Neuronal stem cell (in vitro differentiated cells): ENCODE results near the gene DNAH2.

ENCODE experiments used
- DNase-seq: peaks from one replicate; pipeline ENCODE4 v3.0.0-alpha.2; 2013; ENCODE audit warnings: low spot score
- H2AFZ ChIP-seq: one replicate; pipeline ENCODE4 v1.6.1; 2013; ENCODE audit warnings: mild to moderate bottlenecking, low read length, inconsistent platforms
- H2AK5ac ChIP-seq: 2 replicates; pipeline ENCODE4 v1.6.1; 2013; ENCODE audit warnings: low read depth, mild to moderate bottlenecking, inconsistent platforms, low read length, moderate library complexity, mixed read lengths
- H2BK120ac ChIP-seq: 2 replicates; pipeline ENCODE4 v1.6.1; 2013; ENCODE audit warnings: low read depth, mild to moderate bottlenecking, inconsistent platforms, low read length, moderate library complexity, mixed read lengths
- H2BK12ac ChIP-seq: one replicate; pipeline ENCODE4 v1.6.1; 2013; ENCODE audit warnings: low read length, inconsistent platforms
- H2BK15ac ChIP-seq: 2 replicates; pipeline ENCODE4 v1.6.1; 2013; ENCODE audit warnings: mild to moderate bottlenecking, low read length, inconsistent platforms, mixed read lengths
- H2BK5ac ChIP-seq: one replicate; pipeline ENCODE4 v1.6.1; 2013; ENCODE audit warnings: inconsistent platforms, mild to moderate bottlenecking, low read length, moderate library complexity
- H3K14ac ChIP-seq: one replicate; pipeline ENCODE4 v1.6.1; 2013; ENCODE audit warnings: low read length, inconsistent platforms
- H3K18ac ChIP-seq: 2 replicates; pipeline ENCODE4 v1.6.1; 2013; ENCODE audit warnings: low read length, inconsistent platforms
- H3K23ac ChIP-seq: 2 replicates; pipeline ENCODE4 v1.6.1; 2013; ENCODE audit warnings: low read depth, mild to moderate bottlenecking, mixed read lengths, low read length, inconsistent platforms; ENCODE audit not compliant: poor library complexity
- H3K27ac ChIP-seq: replicated peaks from 3 replicates; pipeline ENCODE4 v1.5.1; 2013; ENCODE audit warnings: low read length, inconsistent platforms
- H3K27me3 ChIP-seq, 3 experiments: 2 replicates each; pipeline ENCODE4 v1.6.1; 2013; ENCODE audit warnings: low read length in 3 of 3, mild to moderate bottlenecking in 2 of 3, inconsistent platforms in 1 of 3, low read depth in 1 of 3, mixed read lengths in 1 of 3, moderate library complexity in 1 of 3; ENCODE audit not compliant: control insufficient read depth in 3 of 3, insufficient read depth in 3 of 3
- H3K36me3 ChIP-seq, 2 donors: replicated peaks in 1 of 2; 2 replicates each; pipeline ENCODE4 v1.6.1; 2013; ENCODE audit warnings: low read length in 2 of 2; ENCODE audit not compliant: control insufficient read depth in 2 of 2, insufficient read depth in 2 of 2
- H3K4ac ChIP-seq: 2 replicates; pipeline ENCODE4 v1.6.1; 2013; ENCODE audit warnings: inconsistent platforms, mild to moderate bottlenecking, low read length, moderate library complexity
- H3K4me1 ChIP-seq, 2 donors: 1 replicate in 1 of 2; 2 replicates in 1 of 2; pipeline ENCODE4 v1.6.1; 2013; ENCODE audit warnings: low read length in 2 of 2, low read depth in 1 of 2; ENCODE audit not compliant: control insufficient read depth in 2 of 2, insufficient read depth in 1 of 2
- H3K4me2 ChIP-seq: one replicate; pipeline ENCODE4 v1.6.1; 2013; ENCODE audit warnings: mild to moderate bottlenecking, low read length, inconsistent platforms; ENCODE audit not compliant: insufficient read depth, poor library complexity, severe bottlenecking
- H3K4me3 ChIP-seq, 2 donors: 2 replicates each; pipeline ENCODE4 v1.5.1; 2013; ENCODE audit warnings: low read length in 2 of 2, mild to moderate bottlenecking in 2 of 2, inconsistent platforms in 1 of 2, moderate library complexity in 1 of 2
- H3K79me1 ChIP-seq: one replicate; pipeline ENCODE4 v1.6.1; 2013; ENCODE audit warnings: low read depth, mild to moderate bottlenecking, inconsistent platforms, low read length, moderate library complexity
- H3K9ac ChIP-seq: one replicate; pipeline ENCODE4 v1.6.1; 2013; ENCODE audit warnings: mild to moderate bottlenecking, low read depth, low read length, inconsistent platforms; ENCODE audit not compliant: poor library complexity
- H3K9me3 ChIP-seq, 2 donors: replicated peaks in 1 of 2; 2 replicates each; pipeline versions ENCODE3 to v1.6.1; 2013; ENCODE audit warnings: low read length in 2 of 2, mild to moderate bottlenecking in 2 of 2, inconsistent platforms in 1 of 2, low read depth in 1 of 2, mixed read lengths in 1 of 2, moderate library complexity in 1 of 2; ENCODE audit not compliant: control insufficient read depth in 2 of 2, insufficient read depth in 1 of 2
- H4K8ac ChIP-seq: one replicate; pipeline ENCODE4 v1.6.1; 2013; ENCODE audit warnings: low read depth, mild to moderate bottlenecking, inconsistent platforms, low read length, moderate library complexity
- H4K91ac ChIP-seq: one replicate; pipeline ENCODE4 v1.6.1; 2013; ENCODE audit warnings: low read length, low read depth, mild to moderate bottlenecking, inconsistent platforms; ENCODE audit not compliant: poor library complexity
- WGBS, 2 donors: extraction: QIAGEN DNeasy Blood & Tissue Kit; methylation state at CpG; one replicate each; pipeline ENCODE4 v1.1.7; 2013; ENCODE audit warnings: missing lambda C conversion rate in 2 of 2, mixed read lengths in 1 of 2; ENCODE audit not compliant: insufficient read length in 2 of 2, insufficient replicate concordance in 1 of 2; ENCODE audit errors: extremely low coverage in 2 of 2; 5-methylcytosine and 5-hydroxymethylcytosine counted together

The DNAH2 gene

GRCh38 chr17:7798839-7799238 is 81.3 kb downstream of the DNAH2 start:
- no peaks in the 10 kb centered on the region for H3K79me1 ChIP-seq
- H3K4me3 ChIP-seq = no peak overlapping the region
- no peak overlapping the region for H2BK15ac ChIP-seq
- H2AFZ ChIP-seq = no peak overlapping the region
- H3K9ac ChIP-seq = no peak overlapping the region
- H2AK5ac ChIP-seq = no peak overlapping the region
- WGBS, 2 donors = no CpG with 5 or more reads among the region's 13 CpGs
- H4K91ac ChIP-seq = no peak overlapping the region
- H3K14ac ChIP-seq = peak overlapping the region; percentile 32
- no peak overlapping the region for H3K18ac ChIP-seq
- no peak overlapping the region for H3K4me2 ChIP-seq
- peaks cover 0 to 7% of the 10 kb centered on the region in 2 donors for H3K4me1 ChIP-seq
- H3K9me3 ChIP-seq = no peaks in the 10 kb centered on the region
- no peak overlapping the region for H2BK12ac ChIP-seq
- H3K23ac ChIP-seq = peak overlapping the region; percentile 27
- peak overlapping the region; percentile 1 for H4K8ac ChIP-seq
- no peaks in the 10 kb centered on the region for H3K27me3 ChIP-seq
- no peak overlapping the region for H2BK5ac ChIP-seq
- no peak overlapping the region for H2BK120ac ChIP-seq
- DNase-seq = no peak
- no peak overlapping the region for H3K27ac ChIP-seq
- no peaks in the 10 kb centered on the region for H3K36me3 ChIP-seq
- H3K4ac ChIP-seq = no peak overlapping the region

- Histone ChIP-seq H3K27me3 (peaks cover 0 to 19% (median 0%) of the 10 kb centered on the region in 3 experiments), H4K91ac (no peak overlapping the region), H3K18ac (no peak overlapping the region), H3K4ac (no peak overlapping the region), H3K23ac (no peak overlapping the region), H3K14ac (no peak overlapping the region), H3K9ac (peak overlapping the region; percentile 60), H2BK120ac (no peak overlapping the region), H2BK15ac (no peak overlapping the region), H2AFZ (no peak overlapping the region), H3K4me2 (no peak overlapping the region), H2AK5ac (no peak overlapping the region), H3K9me3 (no peaks in the 10 kb centered on the region), H3K4me3 (no peak overlapping the region), H3K79me1 (no peaks in the 10 kb centered on the region), H3K27ac (no peak overlapping the region), H3K4me1 (peaks cover 0 to 1% of the 10 kb centered on the region in 2 donors), H2BK12ac (no peak overlapping the region), H4K8ac (no peak overlapping the region), H2BK5ac (no peak overlapping the region), H3K36me3 (no peaks in the 10 kb centered on the region)
- WGBS, 2 donors = no CpG with 5 or more reads among the region's 13 CpGs
- no peak for DNase-seq
Measured at GRCh38 chr17:7803981-7804380, 86.4 kb downstream of the DNAH2 start.

GRCh38 chr17:7806587-7806986 is 89.0 kb downstream of the DNAH2 start:
- no peak overlapping the region for H3K23ac ChIP-seq
- H3K4ac ChIP-seq = no peak overlapping the region
- H3K18ac ChIP-seq = no peak overlapping the region
- no peak overlapping the region for H2BK15ac ChIP-seq
- H3K27me3 ChIP-seq = peaks cover 0 to 23% (median 0%) of the 10 kb centered on the region in 3 experiments
- no peak overlapping the region for H2BK12ac ChIP-seq
- H2BK120ac ChIP-seq = no peak overlapping the region
- H3K36me3 ChIP-seq = no peaks in the 10 kb centered on the region
- H2AFZ ChIP-seq = no peak overlapping the region
- H2AK5ac ChIP-seq = no peak overlapping the region
- H3K27ac ChIP-seq = no peak overlapping the region
- H3K4me2 ChIP-seq = no peak overlapping the region
- H3K14ac ChIP-seq = no peak overlapping the region
- no peak overlapping the region for H3K4me3 ChIP-seq
- DNase-seq = no peak
- H4K8ac ChIP-seq = peak overlapping the region; percentile 17
- H3K4me1 ChIP-seq = peaks cover 0 to 1% of the 10 kb centered on the region in 2 donors
- H2BK5ac ChIP-seq = no peak overlapping the region
- no peaks in the 10 kb centered on the region for H3K79me1 ChIP-seq
- no CpG with 5 or more reads among the region's 6 CpGs for WGBS, 2 donors
- H3K9ac ChIP-seq = no peak overlapping the region
- H3K9me3 ChIP-seq = no peaks in the 10 kb centered on the region
- H4K91ac ChIP-seq = no peak overlapping the region

GRCh38 chr17:7807206-7807605 is 89.7 kb downstream of the DNAH2 start:
- no CpG with 5 or more reads among the region's 21 CpGs for WGBS, 2 donors
- Histone ChIP-seq H3K23ac (peak overlapping the region; percentile 68), H3K27ac (no peak overlapping the region), H3K9ac (no peak overlapping the region), H3K79me1 (no peaks in the 10 kb centered on the region), H3K18ac (peak overlapping the region; percentile 18), H2BK5ac (no peak overlapping the region), H3K4me3 (no peak overlapping the region), H4K8ac (no peak overlapping the region), H2BK120ac (no peak overlapping the region), H3K4me2 (no peak overlapping the region), H3K36me3 (no peaks in the 10 kb centered on the region), H4K91ac (no peak overlapping the region), H2AFZ (no peak overlapping the region), H3K9me3 (no peaks in the 10 kb centered on the region), H3K14ac (no peak overlapping the region), H2AK5ac (no peak overlapping the region), H2BK15ac (no peak overlapping the region), H3K27me3 (peaks cover 0 to 23% (median 0%) of the 10 kb centered on the region in 3 experiments), H3K4me1 (no peaks in the 10 kb centered on the region), H3K4ac (no peak overlapping the region), H2BK12ac (no peak overlapping the region)
- DNase-seq = no peak
